ENCODE data around the gene PTPRN2. TPM values are rescaled to one million over a fixed set of nuclear protein-coding genes. Genes with fewer than 3 reads are reported as not detected.
"Not testable (repeated sequence)": the region's sequence is repeated elsewhere in the genome, so short reads cannot be mapped to it uniquely, and the experiment has no call there.

The PTPRN2 gene
- total RNA-seq, 1 donor from 2014 or later = 15.4 TPM

- no peaks in the 10 kb centered on the region for H3K27me3 Mint-ChIP-seq
- H3K36me3 Mint-ChIP-seq = peaks cover 4% of the 10 kb centered on the region
- DNase-seq (ENCODE audit: extremely low spot score, unreplicated experiment) = no peak
- H3K27ac Mint-ChIP-seq = no peak overlapping the region
- H3K4me3 Mint-ChIP-seq = peak overlapping the region; percentile 89
- peaks cover 20% of the 10 kb centered on the region for H3K4me1 Mint-ChIP-seq (ENCODE audit: unreplicated experiment)
- no peaks in the 10 kb centered on the region for H3K9me3 Mint-ChIP-seq
- TF ChIP-seq CTCF (conservative IDR thresholded peaks at IDR 0.05) = no peak
Measured at GRCh38 chr7:157567666-157568065, 1020.0 kb downstream of the PTPRN2 start.

DNA sequence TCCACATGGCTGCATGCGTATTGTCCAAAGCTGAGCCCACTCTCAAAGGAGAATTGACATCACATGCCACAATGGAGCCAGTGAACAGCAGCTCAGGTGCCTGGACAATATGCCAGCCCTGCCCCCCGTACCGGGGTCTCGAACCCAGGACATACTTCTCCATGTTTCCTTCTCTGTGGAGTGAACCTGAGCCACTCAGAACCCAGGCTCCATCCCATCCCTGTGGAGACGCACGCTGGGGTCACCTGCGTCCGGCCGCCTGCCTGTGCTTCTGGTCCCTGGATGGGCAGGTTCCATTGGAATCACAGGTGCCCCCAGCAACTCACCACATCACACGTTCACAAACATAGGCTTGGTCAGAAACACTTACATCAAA is 1021.0 kb downstream of the PTPRN2 start:
- H3K4me1 Mint-ChIP-seq (ENCODE audit: unreplicated experiment) = peaks cover 20% of the 10 kb centered on the region
- TF ChIP-seq CTCF (conservative IDR thresholded peaks at IDR 0.05) = no peak
- DNase-seq (ENCODE audit: extremely low spot score, unreplicated experiment) = no peak
- no peaks in the 10 kb centered on the region for H3K27me3 Mint-ChIP-seq
- H3K4me3 Mint-ChIP-seq = no peak overlapping the region
- no peak overlapping the region for H3K27ac Mint-ChIP-seq
- H3K36me3 Mint-ChIP-seq = peaks cover 4% of the 10 kb centered on the region
- H3K9me3 Mint-ChIP-seq = no peaks in the 10 kb centered on the region

DNA sequence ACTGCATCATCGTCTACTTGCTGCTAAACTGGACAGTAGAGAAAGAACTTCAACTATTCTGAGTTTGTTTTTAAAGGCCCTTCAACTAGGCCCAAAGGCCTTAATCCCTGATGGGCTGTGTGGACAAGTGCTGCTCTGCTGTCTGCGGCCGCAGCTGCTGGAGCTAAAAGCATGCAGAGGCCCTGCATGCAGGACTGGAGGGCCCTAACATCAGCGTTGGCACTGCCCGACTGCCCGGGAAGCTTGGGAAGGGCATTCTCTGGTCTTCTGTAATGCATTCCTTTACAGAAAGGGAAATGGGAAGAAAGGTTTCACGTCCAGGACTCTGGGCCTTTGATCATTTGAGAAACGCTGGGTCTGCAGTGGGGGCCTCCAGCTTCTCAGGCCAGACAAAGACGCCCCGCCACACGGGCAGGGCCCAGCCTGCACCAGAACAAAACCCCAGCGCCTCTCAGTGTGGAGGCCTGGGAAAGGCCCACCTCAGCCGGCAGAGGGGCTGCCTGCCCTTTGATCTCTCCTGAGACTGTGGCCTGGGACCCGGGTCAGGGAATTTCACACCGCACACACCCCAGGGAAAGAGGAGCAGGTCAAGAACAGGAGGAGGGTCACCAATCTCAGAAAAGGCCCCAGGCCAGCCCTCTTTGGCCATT is 1021.5 kb downstream of the PTPRN2 start:
- H3K4me3 Mint-ChIP-seq = no peak overlapping the region
- no peaks in the 10 kb centered on the region for H3K9me3 Mint-ChIP-seq
- peaks cover 20% of the 10 kb centered on the region for H3K4me1 Mint-ChIP-seq (ENCODE audit: unreplicated experiment)
- DNase-seq (ENCODE audit: extremely low spot score, unreplicated experiment) = no peak
- H3K36me3 Mint-ChIP-seq = peaks cover 4% of the 10 kb centered on the region
- H3K27me3 Mint-ChIP-seq = no peaks in the 10 kb centered on the region
- no peak overlapping the region for H3K27ac Mint-ChIP-seq
- no peak for TF ChIP-seq CTCF (conservative IDR thresholded peaks at IDR 0.05)

DNA sequence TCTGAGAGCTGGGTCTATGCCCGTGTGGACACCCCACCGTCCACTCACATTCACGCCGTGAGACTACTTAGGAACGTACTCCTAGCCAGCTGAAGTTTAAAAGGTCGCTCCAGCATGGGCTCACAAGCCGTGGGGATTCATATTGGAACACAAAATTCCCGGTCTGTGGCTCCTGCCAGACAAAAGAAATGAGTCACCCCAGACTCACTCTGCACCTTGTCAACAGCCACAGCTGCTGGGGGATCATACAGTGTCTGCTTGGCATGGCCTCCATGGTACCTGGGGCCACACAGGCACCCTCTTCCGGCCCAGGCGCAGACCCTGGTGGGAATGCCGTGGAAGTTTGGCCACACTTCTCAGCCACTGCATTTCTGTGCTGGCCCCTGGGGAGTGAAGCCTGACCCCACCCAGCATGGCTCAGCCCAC is 1022.4 kb downstream of the PTPRN2 start:
- Mint-ChIP-seq H3K9me3 (no peaks in the 10 kb centered on the region), H3K27me3 (no peaks in the 10 kb centered on the region), H3K4me3 (no peak overlapping the region), H3K27ac (no peak overlapping the region), H3K36me3 (peaks cover 4% of the 10 kb centered on the region), H3K4me1 (ENCODE audit: unreplicated experiment) (peaks cover 20% of the 10 kb centered on the region)
- TF ChIP-seq CTCF (conservative IDR thresholded peaks at IDR 0.05) = no peak
- DNase-seq (ENCODE audit: extremely low spot score, unreplicated experiment) = no peak

DNA sequence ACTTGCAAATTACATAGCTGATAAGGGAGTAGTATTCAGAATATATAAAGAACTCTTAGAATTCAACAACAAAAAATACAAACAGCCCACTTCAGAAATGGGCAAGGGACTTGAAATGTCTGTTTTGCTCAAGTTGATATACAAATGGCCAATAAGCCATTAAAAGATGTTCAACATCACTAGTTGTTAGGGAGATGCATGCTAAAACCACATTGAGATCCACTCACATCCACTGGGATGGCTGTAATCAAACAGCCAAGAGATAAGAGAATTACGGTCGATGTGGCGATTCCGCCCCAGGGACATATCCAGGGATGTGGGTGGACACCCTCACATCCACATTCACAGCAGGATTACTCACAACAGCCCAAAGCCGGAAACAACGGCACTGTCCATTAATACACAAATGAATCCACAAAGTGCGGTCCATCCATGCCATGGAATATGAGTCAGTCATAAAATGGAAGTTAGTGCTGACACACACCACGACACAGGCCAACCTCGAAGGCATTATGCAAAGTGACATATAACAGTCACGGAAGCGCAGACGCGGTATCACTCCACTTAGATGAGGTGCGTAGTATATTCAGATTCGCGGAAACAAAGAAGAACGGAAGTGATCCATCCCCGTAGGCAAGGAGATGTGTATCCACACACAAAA is 1023.0 kb downstream of the PTPRN2 start:
- TF ChIP-seq CTCF (conservative IDR thresholded peaks at IDR 0.05) = no peak
- Mint-ChIP-seq H3K9me3 (no peaks in the 10 kb centered on the region), H3K4me3 (no peak overlapping the region), H3K4me1 (ENCODE audit: unreplicated experiment) (peaks cover 18% of the 10 kb centered on the region), H3K36me3 (peaks cover 4% of the 10 kb centered on the region), H3K27ac (no peak overlapping the region), H3K27me3 (no peaks in the 10 kb centered on the region)
- no peak for DNase-seq (ENCODE audit: extremely low spot score, unreplicated experiment)

DNA sequence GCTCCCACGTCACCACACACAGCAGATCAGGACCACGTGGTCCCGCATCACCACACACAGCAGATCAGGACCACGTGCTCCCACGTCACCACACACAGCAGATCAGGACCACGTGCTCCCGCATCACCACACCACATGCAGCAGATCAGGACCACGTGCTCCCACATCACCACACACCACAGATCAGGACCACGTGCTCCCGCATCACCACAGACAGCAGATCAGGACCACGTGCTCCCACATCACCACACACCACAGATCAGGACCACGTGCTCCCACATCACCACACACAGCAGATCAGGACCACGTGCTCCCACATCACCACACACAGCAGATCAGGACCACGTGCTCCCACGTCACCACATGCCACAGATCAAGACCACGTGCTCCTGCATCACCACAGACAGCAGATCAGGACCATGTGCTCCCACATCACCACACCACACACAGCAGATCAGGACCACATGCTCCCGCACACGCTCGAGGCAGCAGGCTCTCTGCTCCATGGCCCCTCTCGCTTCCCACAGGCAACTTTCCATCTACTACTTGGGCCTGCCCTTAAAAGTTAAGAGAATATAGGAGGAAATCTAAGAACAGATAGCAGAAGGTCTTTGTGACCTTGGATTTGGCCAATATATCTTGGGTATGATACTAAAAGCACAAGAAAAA is 1024.0 kb downstream of the PTPRN2 start:
- DNase-seq (ENCODE audit: extremely low spot score, unreplicated experiment); H3K4me3 Mint-ChIP-seq; H3K27me3 Mint-ChIP-seq; H3K9me3 Mint-ChIP-seq; H3K27ac Mint-ChIP-seq; H3K4me1 Mint-ChIP-seq (ENCODE audit: unreplicated experiment); H3K36me3 Mint-ChIP-seq: not testable (repeated sequence)

GRCh38 chr7:157562522-157563398 is 1024.9 kb downstream of the PTPRN2 start:
- H3K36me3 Mint-ChIP-seq; DNase-seq (ENCODE audit: extremely low spot score, unreplicated experiment); H3K27me3 Mint-ChIP-seq; H3K4me1 Mint-ChIP-seq (ENCODE audit: unreplicated experiment); H3K9me3 Mint-ChIP-seq; H3K27ac Mint-ChIP-seq; H3K4me3 Mint-ChIP-seq: not testable (repeated sequence)

Measured in type B pancreatic cell (in vitro differentiated cells).